22Rv1 (cell line): ENCODE results near the gene AREG.

Experiments used
- H3K27ac ChIP-seq: fragments of 450-650 bp; 2 replicates; pipeline ENCODE4 v1.5.1; 2017
- ZFX ChIP-seq: fragments of 450-650 bp; IDR thresholded peaks from 2 replicates; pipeline ENCODE4 v1.6.1; 2017; ENCODE audit warnings: antibody characterized with exemption, borderline replicate concordance
- TF ChIP-seq, protein P1 (sequence below): fragments of 450-650 bp; IDR thresholded peaks from 2 replicates; pipeline ENCODE4 v1.5.1; 2017; ENCODE audit warnings: mild to moderate bottlenecking

The AREG gene

DNA sequence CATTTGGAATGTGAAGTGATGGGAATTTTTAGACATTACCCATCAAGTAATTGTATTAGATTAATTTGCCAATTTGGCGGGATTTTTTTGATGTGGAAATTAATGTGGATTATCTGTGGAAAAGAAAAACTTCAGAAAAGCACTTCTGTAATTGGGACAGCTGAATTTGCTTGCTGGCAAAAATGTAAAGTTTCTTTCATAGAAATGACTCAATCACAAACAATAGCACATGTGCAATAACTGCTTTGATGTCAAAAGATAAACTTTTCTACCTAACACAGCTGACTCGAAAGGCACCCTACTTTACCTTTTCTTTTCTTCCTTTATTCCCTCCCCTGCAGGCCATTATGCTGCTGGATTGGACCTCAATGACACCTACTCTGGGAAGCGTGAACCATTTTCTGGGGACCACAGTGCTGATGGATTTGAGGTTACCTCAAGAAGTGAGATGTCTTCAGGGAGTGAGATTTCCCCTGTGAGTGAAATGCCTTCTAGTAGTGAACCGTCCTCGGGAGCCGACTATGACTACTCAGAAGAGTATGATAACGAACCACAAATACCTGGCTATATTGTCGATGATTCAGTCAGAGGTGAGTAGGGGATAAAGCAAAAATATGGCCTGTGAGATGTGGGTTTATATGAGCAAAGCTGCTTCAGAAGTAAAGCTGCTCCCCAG lies 1.4 kb downstream of the AREG start:
- TF ChIP-seq, protein P1, sequence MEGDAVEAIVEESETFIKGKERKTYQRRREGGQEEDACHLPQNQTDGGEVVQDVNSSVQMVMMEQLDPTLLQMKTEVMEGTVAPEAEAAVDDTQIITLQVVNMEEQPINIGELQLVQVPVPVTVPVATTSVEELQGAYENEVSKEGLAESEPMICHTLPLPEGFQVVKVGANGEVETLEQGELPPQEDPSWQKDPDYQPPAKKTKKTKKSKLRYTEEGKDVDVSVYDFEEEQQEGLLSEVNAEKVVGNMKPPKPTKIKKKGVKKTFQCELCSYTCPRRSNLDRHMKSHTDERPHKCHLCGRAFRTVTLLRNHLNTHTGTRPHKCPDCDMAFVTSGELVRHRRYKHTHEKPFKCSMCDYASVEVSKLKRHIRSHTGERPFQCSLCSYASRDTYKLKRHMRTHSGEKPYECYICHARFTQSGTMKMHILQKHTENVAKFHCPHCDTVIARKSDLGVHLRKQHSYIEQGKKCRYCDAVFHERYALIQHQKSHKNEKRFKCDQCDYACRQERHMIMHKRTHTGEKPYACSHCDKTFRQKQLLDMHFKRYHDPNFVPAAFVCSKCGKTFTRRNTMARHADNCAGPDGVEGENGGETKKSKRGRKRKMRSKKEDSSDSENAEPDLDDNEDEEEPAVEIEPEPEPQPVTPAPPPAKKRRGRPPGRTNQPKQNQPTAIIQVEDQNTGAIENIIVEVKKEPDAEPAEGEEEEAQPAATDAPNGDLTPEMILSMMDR = no peak
- TF ChIP-seq ZFX = no peak
- no peak overlapping the region for H3K27ac ChIP-seq

GRCh38 chr4:74446896-74447295 lies 2.0 kb downstream of the AREG start:
- TF ChIP-seq, protein P1 = no peak
- TF ChIP-seq ZFX = no peak
- no peak overlapping the region for H3K27ac ChIP-seq

DNA sequence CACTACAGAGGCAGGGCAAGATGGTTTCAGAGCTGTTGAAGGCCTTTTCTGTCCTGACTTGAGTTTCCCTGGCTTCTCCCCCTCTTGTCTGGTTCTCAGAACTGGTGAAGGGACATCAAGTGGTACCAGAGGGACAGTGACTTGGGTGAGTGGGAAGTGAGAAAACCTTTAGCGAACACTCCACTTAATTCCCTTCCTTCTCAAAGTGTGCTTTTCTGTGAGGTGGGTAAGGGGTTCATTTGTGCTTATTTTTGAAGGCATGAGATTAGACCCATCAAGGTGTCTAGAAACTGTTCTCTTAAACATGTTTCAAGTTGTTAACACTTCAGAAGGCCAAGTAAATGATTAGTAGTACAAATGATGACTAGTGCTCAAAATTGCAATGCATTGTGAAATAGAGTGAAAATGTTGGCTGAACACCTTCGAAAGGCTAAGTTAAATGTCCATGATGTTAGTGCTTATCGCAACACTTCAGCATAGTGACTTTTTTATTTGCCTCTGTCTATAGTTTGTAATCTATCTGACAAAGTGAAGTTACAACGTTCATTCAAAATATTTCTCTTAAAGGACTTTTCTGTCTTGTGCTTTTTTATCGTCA lies 2.8 kb downstream of the AREG start:
- TF ChIP-seq, protein P1 = no peak
- no peak for TF ChIP-seq ZFX

DNA sequence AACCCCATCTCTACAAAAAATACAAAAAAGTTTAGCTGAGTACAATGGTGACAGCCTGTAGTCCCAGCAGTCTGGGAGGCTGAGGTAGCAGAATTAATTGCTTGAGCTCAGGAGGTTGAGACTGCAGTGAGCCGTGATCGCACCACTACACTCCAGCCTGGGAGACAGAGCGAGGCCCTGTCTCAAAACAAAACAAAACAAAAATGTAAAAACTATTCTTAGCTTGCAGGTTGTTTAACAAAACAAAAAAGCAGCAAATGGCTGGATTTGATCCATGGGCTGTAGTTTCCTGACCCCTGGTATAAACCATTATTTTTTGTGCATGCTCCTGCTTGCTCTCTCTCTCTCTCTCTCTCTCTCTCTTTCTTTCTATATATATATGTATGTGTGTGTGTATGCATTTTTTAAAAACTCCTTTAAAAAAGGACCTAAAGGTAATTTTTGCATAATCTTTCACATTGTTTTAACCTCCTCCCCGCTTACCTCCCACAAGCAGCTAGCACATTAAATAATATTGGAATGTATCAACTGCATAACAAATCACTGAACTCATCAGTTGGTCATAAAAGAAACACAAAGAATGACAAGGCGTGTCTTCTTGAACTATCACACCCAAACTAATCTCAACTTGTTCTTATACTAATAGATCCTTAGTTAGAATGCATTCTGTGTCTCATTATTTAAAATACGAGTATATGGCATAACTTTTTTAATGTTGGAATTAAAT lies 4.8 kb downstream of the AREG start:
- TF ChIP-seq, protein P1 = no peak
- TF ChIP-seq ZFX = no peak
- no peak overlapping the region; the same call in 1 of the 2 replicates for H3K27ac ChIP-seq

More for the DNA sequence above, 2.8 kb downstream of the AREG start:
- H3K27ac ChIP-seq = no peak overlapping the region

GRCh38 chr4:74450298-74450683 lies 5.4 kb downstream of the AREG start:
- no peak for TF ChIP-seq ZFX
- TF ChIP-seq, protein P1 = no peak
- no peak overlapping the region for H3K27ac ChIP-seq

GRCh38 chr4:74451214-74451661 lies 6.3 kb downstream of the AREG start:
- no peak overlapping the region for H3K27ac ChIP-seq
- TF ChIP-seq ZFX = no peak
- TF ChIP-seq, protein P1 = no peak
